Panc1 (cell line): ENCODE data around the gene CACNA2D3. TPM values are rescaled to one million over a fixed set of nuclear protein-coding genes. Genes with fewer than 3 reads are reported as not detected.

Source experiments
- ATAC-seq: fragments of 200-7000 bp; cut with Tn5 transposase; 2 replicates; pipeline ENCODE4 v1.9.1; 2020; ENCODE audit warnings: mild to moderate bottlenecking, moderate library complexity
- BruUV-seq: library from RNA; stranded (reverse); fragments of 400-500 nt; replicated peaks from 2 replicates; lab custom pipeline; 2021; lab: Mats Ljungman, UMichigan
- CTCF ChIA-PET: fragments of 300-600 bp; sonication (Branson Sonifier 250); formaldehyde crosslinking; loops from one replicate; lab custom pipeline; 2022; ENCODE audit warnings: antibody characterized with exemption; lab: Charles Lee
- POLR2A ChIA-PET: fragments of 300-600 bp; sonication (Branson Sonifier 250); formaldehyde crosslinking; loops from one replicate; lab custom pipeline; 2022; ENCODE audit warnings: antibody characterized with exemption; lab: Charles Lee
- DNase-seq: peaks from one replicate; pipeline ENCODE4 v3.0.0-alpha.2; 2010; ENCODE audit warnings: low read depth, low spot score
- H3K27ac ChIP-seq: 2 replicates; pipeline ENCODE4 v1.5.1; 2011; ENCODE audit warnings: mild to moderate bottlenecking, low read length, inconsistent platforms
- H3K27me3 ChIP-seq: fragments of 200-500 bp; sonication (Bioruptor generic); 2 replicates; pipeline ENCODE4 v1.6.0; 2014; ENCODE audit warnings: low read length, inconsistent platforms; ENCODE audit not compliant: control insufficient read depth, insufficient read depth
- H3K36me3 ChIP-seq: fragments of 200-500 bp; sonication (Bioruptor generic); 2 replicates; pipeline ENCODE4 v1.5.1; 2014; ENCODE audit warnings: inconsistent platforms, mild to moderate bottlenecking, low read length, moderate library complexity; ENCODE audit not compliant: control insufficient read depth, insufficient read depth
- H3K4me1 ChIP-seq: 2 replicates; pipeline ENCODE4 v1.5.1; 2011; ENCODE audit warnings: inconsistent platforms, mild to moderate bottlenecking, low read length, moderate library complexity; ENCODE audit not compliant: control insufficient read depth, insufficient read depth
- H3K4me3 ChIP-seq, 2 experiments: 2 replicates each; pipeline ENCODE4 v1.5.1; 2011 to 2012; ENCODE audit warnings: low read depth in 2 of 2, low read length in 2 of 2, mild to moderate bottlenecking in 2 of 2, inconsistent platforms in 1 of 2, moderate library complexity in 1 of 2
- H3K9me3 ChIP-seq: fragments of 200-500 bp; sonication (Bioruptor generic); 2 replicates; pipeline ENCODE4 v1.5.1; 2014; ENCODE audit warnings: low read depth, mild to moderate bottlenecking, inconsistent platforms, low read length, moderate library complexity; ENCODE audit not compliant: control insufficient read depth, insufficient read depth
- POLR2AphosphoS5 ChIP-seq: IDR thresholded peaks from 2 replicates; pipeline ENCODE4 v1.6.1; 2012; ENCODE audit warnings: mild to moderate bottlenecking, low read depth, low read length, moderate library complexity
- REST ChIP-seq, 2 experiments: IDR thresholded peaks; 2 replicates each; pipeline ENCODE4 v1.6.1; 2011 to 2012; ENCODE audit warnings: low read depth in 2 of 2, control low read depth in 1 of 2, low read length in 1 of 2, mild to moderate bottlenecking in 1 of 2, moderate library complexity in 1 of 2; ENCODE audit not compliant: insufficient read depth in 1 of 2
- SIN3A ChIP-seq: IDR thresholded peaks from 2 replicates; pipeline ENCODE4 v1.6.1; 2012; ENCODE audit warnings: low read depth, mild to moderate bottlenecking, low read length, moderate library complexity, borderline replicate concordance; ENCODE audit not compliant: insufficient read depth
- TCF7L2 ChIP-seq: IDR thresholded peaks from 2 replicates; pipeline ENCODE4 v1.6.1; 2011; ENCODE audit warnings: mild to moderate bottlenecking, low read depth, low read length, inconsistent platforms
- in situ Hi-C: cut with HindIII; loops from 2 replicates; pipeline ENCODE4 v1.10.0; 2016; ENCODE audit warnings: low sequenced_read_pairs, low pct_unique_long_range_greater_than_20kb
- intact Hi-C: fragments of 100-400 bp; cut with micrococcal nuclease; formaldehyde crosslinking; loops from one replicate; pipeline ENCODE4 v1.10.0; 2022; ENCODE audit not compliant: unreplicated experiment
- total RNA-seq: library from RNA; stranded (reverse); gene quantifications from one replicate; pipeline ENCODE4 v1.2.1, GENCODE V29; 2021; ENCODE audit not compliant: unreplicated experiment
- TF ChIP-seq, protein P1 (sequence below): fragments of 450-650 bp; IDR thresholded peaks from 2 replicates; pipeline ENCODE4 v1.5.1; 2017; ENCODE audit warnings: mild to moderate bottlenecking

Gene CACNA2D3
- total RNA-seq, 1 experiment from 2014 or later = 0.41 TPM

DNA sequence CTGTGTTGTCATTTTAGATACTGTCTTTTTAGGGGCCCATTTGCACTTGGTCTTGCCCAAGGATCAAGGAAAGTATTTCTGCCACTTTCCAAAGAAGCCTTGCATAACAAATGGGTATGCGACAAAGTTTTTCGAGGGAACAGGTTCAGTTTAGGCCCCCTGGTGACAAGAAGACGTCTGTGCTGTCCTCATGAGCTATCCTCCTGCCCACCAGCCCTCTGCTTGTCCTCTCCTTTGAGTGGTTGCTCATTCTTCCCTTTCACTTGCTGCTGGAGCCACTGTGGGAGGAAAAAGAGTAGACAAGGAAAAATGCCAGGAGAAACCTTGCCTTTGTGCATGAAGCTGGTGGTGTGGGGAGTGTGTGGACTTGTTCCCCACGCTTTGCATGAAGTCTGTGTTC is 171.9 kb downstream of the CACNA2D3 start:
- Histone ChIP-seq H3K4me3 (no peak overlapping the region), H3K27ac (no peak overlapping the region), H3K9me3 (no peaks in the 10 kb centered on the region), H3K27me3 (no peaks in the 10 kb centered on the region), H3K36me3 (no peaks in the 10 kb centered on the region), H3K4me1 (no peaks in the 10 kb centered on the region)
- intact Hi-C loops (no loop called here), in situ Hi-C loops (no loop called here)
- no TSS peak for BruUV-seq
- no peak for DNase-seq
- ChIA-PET POLR2A (no interaction called here), CTCF (no interaction called here)
- ATAC-seq = no peak
- no peak for TF ChIP-seq REST (IDR thresholded peaks at IDR 0.05; ENCODE audit: insufficient read depth in 1 of 2, low read depth in 2 of 2, low read length in 1 of 2)

DNA sequence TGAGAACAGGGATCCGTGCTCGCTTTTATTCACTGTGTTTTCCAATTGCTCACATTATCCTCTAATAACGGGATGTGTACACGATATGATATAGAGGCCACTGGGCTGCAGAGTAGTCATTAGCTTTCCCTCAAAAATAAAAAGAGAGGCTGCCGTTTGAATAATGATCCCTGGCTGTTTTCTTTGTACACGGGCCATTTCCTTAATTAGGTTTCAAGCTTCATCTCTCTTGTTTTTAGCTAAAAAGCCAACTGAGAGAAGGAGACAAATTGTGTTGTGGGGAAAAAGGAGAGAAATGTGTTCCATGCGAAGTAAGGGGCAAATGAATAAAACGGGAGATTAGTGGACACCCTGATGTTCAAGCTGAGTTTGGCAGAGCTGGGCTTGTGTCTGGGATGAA is 174.2 kb downstream of the CACNA2D3 start:
- Histone ChIP-seq H3K9me3 (no peaks in the 10 kb centered on the region), H3K36me3 (no peaks in the 10 kb centered on the region), H3K4me1 (no peaks in the 10 kb centered on the region), H3K4me3 (no peak overlapping the region), H3K27me3 (no peaks in the 10 kb centered on the region; the same call in 1 of the 2 replicates), H3K27ac (no peak overlapping the region)
- no peak for DNase-seq
- ChIA-PET POLR2A (no interaction called here), CTCF (no interaction called here)
- TF ChIP-seq, protein P1, sequence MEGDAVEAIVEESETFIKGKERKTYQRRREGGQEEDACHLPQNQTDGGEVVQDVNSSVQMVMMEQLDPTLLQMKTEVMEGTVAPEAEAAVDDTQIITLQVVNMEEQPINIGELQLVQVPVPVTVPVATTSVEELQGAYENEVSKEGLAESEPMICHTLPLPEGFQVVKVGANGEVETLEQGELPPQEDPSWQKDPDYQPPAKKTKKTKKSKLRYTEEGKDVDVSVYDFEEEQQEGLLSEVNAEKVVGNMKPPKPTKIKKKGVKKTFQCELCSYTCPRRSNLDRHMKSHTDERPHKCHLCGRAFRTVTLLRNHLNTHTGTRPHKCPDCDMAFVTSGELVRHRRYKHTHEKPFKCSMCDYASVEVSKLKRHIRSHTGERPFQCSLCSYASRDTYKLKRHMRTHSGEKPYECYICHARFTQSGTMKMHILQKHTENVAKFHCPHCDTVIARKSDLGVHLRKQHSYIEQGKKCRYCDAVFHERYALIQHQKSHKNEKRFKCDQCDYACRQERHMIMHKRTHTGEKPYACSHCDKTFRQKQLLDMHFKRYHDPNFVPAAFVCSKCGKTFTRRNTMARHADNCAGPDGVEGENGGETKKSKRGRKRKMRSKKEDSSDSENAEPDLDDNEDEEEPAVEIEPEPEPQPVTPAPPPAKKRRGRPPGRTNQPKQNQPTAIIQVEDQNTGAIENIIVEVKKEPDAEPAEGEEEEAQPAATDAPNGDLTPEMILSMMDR = no peak
- TF ChIP-seq REST (IDR thresholded peaks at IDR 0.05; ENCODE audit: insufficient read depth in 1 of 2, low read depth in 2 of 2, low read length in 1 of 2) (no peak), POLR2AphosphoS5 (no peak), TCF7L2 (no peak), SIN3A (no peak)
- intact Hi-C loops = no loop called here
- ATAC-seq = no peak
- in situ Hi-C loops = no loop called here
- BruUV-seq = no TSS peak
